MM.1S (cell line): ENCODE data around the gene RET.

Source experiments
- DNase-seq: peaks from one replicate; pipeline ENCODE4 v3.0.0-alpha.2; 2015
- H2AFZ ChIP-seq: fragments of 300-600 bp; sonication (generic); 2 replicates; pipeline ENCODE4 v1.6.0; 2016; ENCODE audit warnings: antibody characterized with exemption, low read length
- H3F3A ChIP-seq: fragments of 300-600 bp; sonication (generic); 2 replicates; pipeline ENCODE4 v1.6.1; 2016; ENCODE audit warnings: mild to moderate bottlenecking, antibody characterized with exemption, low read length, moderate library complexity, mixed read lengths; ENCODE audit not compliant: insufficient read depth
- H3K27ac ChIP-seq: fragments of 300-600 bp; sonication (generic); 2 replicates; pipeline ENCODE4 v1.5.1; 2016; ENCODE audit warnings: mild to moderate bottlenecking, low read length
- H3K27me3 ChIP-seq: fragments of 300-600 bp; sonication (generic); replicated peaks from 2 replicates; pipeline ENCODE4 v1.6.0; 2016; ENCODE audit warnings: low read length; ENCODE audit not compliant: insufficient read depth
- H3K36me3 ChIP-seq: fragments of 300-600 bp; sonication (generic); replicated peaks from 2 replicates; pipeline ENCODE4 v1.6.1; 2016; ENCODE audit warnings: mild to moderate bottlenecking, low read length, mixed read lengths; ENCODE audit not compliant: insufficient read depth
- H3K4me1 ChIP-seq: fragments of 300-600 bp; sonication (generic); 2 replicates; pipeline ENCODE4 v1.6.1; 2016; ENCODE audit warnings: low read length, mixed read lengths
- H3K4me2 ChIP-seq: fragments of 300-600 bp; sonication (generic); 2 replicates; pipeline ENCODE4 v1.6.0; 2016; ENCODE audit warnings: low read depth, low read length
- H3K4me3 ChIP-seq: fragments of 300-600 bp; sonication (generic); 2 replicates; pipeline ENCODE4 v1.5.1; 2016; ENCODE audit warnings: low read length, mixed read lengths
- H3K79me2 ChIP-seq: fragments of 300-600 bp; sonication (generic); 2 replicates; pipeline ENCODE4 v1.6.1; 2016; ENCODE audit warnings: mixed run types, low read length, mixed read lengths
- H3K9ac ChIP-seq: fragments of 300-600 bp; sonication (generic); 2 replicates; pipeline ENCODE4 v1.6.1; 2016; ENCODE audit warnings: low read length, mixed read lengths
- H3K9me2 ChIP-seq: fragments of 300-600 bp; sonication (generic); replicated peaks from 2 replicates; pipeline ENCODE4 v1.6.1; 2016; ENCODE audit warnings: mild to moderate bottlenecking, low read length, mixed read lengths; ENCODE audit not compliant: insufficient read depth
- H3K9me3 ChIP-seq: fragments of 300-600 bp; sonication (generic); replicated peaks from 2 replicates; pipeline ENCODE4 v1.6.1; 2016; ENCODE audit warnings: mild to moderate bottlenecking, low read length, mixed read lengths; ENCODE audit not compliant: insufficient read depth
- H4K20me1 ChIP-seq: fragments of 300-600 bp; sonication (generic); 2 replicates; pipeline ENCODE4 v1.6.1; 2016; ENCODE audit warnings: mild to moderate bottlenecking, low read length, moderate library complexity, mixed read lengths; ENCODE audit not compliant: insufficient read depth
- EZH2 ChIP-seq: fragments of 300-600 bp; sonication (generic); optimal IDR thresholded peaks from 2 replicates; pipeline ENCODE3; 2017; ENCODE audit warnings: low read depth, mild to moderate bottlenecking, antibody characterized with exemption, low read length, mixed read lengths
- EZH2phosphoT487 ChIP-seq: fragments of 300-600 bp; sonication (generic); IDR thresholded peaks from 2 replicates; pipeline ENCODE4 v1.6.1; 2018; ENCODE audit warnings: antibody characterized with exemption, low read length
- TF ChIP-seq, protein P1 (sequence below): fragments of 300-600 bp; sonication (generic); IDR thresholded peaks from 2 replicates; pipeline ENCODE4 v1.5.1; 2016; ENCODE audit warnings: antibody characterized with exemption, low read length, mixed read lengths

RET gene

DNA sequence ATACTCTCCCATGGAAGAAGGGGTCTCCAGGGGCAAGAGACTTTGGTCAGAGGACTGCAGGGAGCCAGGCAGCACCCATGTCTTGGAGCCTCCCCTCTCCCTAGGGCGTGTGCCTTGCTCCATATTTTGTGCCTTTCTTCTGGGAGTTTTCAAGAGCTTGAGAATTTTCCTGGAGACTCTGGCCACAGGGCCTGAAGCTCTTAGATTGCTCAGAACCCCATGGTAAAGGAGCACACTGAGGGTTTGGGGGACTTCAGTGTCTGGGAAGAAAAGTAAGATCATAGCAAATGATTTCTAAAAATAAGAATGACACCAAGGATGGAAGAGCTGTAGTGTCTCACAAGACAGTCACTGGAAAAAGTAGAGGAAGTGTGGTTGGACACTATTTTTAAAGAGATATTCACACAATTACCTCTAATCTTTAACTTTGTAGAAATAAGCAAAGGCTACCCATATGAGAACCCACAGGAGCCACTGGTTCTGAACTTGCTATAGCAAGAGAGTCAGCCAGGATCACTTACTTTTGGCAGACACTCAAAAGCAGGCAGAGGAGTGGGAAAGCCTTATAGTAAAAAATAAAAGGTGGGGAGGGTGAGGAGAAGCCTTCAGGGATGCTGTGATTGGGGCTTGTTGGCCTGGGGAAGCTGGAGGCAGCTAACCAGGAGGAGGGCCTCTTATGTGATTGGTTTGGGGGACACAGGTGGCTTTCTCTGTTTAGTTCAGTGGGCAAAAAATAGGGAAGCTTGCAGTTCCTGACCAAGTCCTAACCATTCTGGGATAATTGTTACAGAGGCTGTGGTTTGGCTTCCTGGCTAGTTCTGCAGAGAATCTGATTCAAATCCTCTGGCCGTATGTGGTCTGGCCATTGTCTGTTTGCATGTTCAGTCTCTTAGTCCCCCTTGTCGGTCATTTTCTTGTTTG, 56.3 kb downstream of the RET start:
- no peak for TF ChIP-seq EZH2phosphoT487
- no peak for TF ChIP-seq EZH2
- TF ChIP-seq, protein P1, sequence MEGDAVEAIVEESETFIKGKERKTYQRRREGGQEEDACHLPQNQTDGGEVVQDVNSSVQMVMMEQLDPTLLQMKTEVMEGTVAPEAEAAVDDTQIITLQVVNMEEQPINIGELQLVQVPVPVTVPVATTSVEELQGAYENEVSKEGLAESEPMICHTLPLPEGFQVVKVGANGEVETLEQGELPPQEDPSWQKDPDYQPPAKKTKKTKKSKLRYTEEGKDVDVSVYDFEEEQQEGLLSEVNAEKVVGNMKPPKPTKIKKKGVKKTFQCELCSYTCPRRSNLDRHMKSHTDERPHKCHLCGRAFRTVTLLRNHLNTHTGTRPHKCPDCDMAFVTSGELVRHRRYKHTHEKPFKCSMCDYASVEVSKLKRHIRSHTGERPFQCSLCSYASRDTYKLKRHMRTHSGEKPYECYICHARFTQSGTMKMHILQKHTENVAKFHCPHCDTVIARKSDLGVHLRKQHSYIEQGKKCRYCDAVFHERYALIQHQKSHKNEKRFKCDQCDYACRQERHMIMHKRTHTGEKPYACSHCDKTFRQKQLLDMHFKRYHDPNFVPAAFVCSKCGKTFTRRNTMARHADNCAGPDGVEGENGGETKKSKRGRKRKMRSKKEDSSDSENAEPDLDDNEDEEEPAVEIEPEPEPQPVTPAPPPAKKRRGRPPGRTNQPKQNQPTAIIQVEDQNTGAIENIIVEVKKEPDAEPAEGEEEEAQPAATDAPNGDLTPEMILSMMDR: no peak
- no peak overlapping the region for H3K27ac ChIP-seq
- H3K36me3 ChIP-seq: no peaks in the 10 kb centered on the region
- H4K20me1 ChIP-seq: no peaks in the 10 kb centered on the region
- no peak overlapping the region for H3K4me2 ChIP-seq
- no peak overlapping the region for H3K4me3 ChIP-seq
- DNase-seq: no peak
- no peaks in the 10 kb centered on the region for H3K9me2 ChIP-seq
- H3K9ac ChIP-seq: no peak overlapping the region
- H3F3A ChIP-seq: peaks cover 11% of the 10 kb centered on the region
- H3K4me1 ChIP-seq: peaks cover 37% of the 10 kb centered on the region
- H2AFZ ChIP-seq: no peak overlapping the region
- no peaks in the 10 kb centered on the region for H3K27me3 ChIP-seq
- H3K79me2 ChIP-seq: peaks cover 12% of the 10 kb centered on the region
- no peaks in the 10 kb centered on the region for H3K9me3 ChIP-seq

GRCh38 chr10:43134126-43134905, 57.4 kb downstream of the RET start:
- H3K79me2 ChIP-seq: peaks cover 20% of the 10 kb centered on the region
- H3K4me2 ChIP-seq: peak overlapping the region; percentile 21; the same call in 1 of the 2 replicates
- TF ChIP-seq, protein P1: no peak
- no peaks in the 10 kb centered on the region for H3K9me2 ChIP-seq
- no peak for DNase-seq
- H3K9me3 ChIP-seq: no peaks in the 10 kb centered on the region
- H3K4me3 ChIP-seq: no peak overlapping the region
- H2AFZ ChIP-seq: no peak overlapping the region
- H3K4me1 ChIP-seq: peaks cover 26% of the 10 kb centered on the region
- peak overlapping the region; percentile 16; the same call in 1 of the 2 replicates for H3K27ac ChIP-seq
- H3F3A ChIP-seq: peaks cover 15% of the 10 kb centered on the region
- H3K9ac ChIP-seq: no peak overlapping the region
- no peaks in the 10 kb centered on the region for H3K36me3 ChIP-seq
- no peaks in the 10 kb centered on the region for H4K20me1 ChIP-seq
- no peaks in the 10 kb centered on the region for H3K27me3 ChIP-seq

DNA sequence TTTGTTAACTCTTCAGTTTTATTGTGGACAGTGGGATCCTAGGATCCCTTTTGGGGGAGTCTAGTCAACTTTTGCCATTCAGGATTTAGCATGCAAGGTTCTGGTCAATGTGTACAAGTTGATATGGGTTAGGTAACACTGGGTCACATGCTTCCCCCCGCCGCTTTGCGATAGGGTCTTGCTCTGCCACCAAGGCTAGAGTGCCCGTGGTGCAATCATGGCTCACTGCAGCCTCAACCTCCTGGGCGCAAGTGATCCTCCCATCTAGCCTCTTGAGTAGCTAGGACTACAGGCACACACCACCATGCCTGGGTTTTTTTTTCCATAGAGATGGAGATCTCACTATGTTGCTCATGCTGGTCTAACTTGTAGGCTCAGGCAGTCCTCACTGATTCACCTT, 58.2 kb downstream of the RET start:
- no peaks in the 10 kb centered on the region for H4K20me1 ChIP-seq
- H3K79me2 ChIP-seq: peaks cover 27% of the 10 kb centered on the region
- no peak overlapping the region; the same call in 1 of the 2 replicates for H3K27ac ChIP-seq
- H3K9ac ChIP-seq: no peak overlapping the region
- peaks cover 16% of the 10 kb centered on the region for H3F3A ChIP-seq
- H3K9me2 ChIP-seq: no peaks in the 10 kb centered on the region
- DNase-seq: no peak
- H3K36me3 ChIP-seq: no peaks in the 10 kb centered on the region
- H3K27me3 ChIP-seq: no peaks in the 10 kb centered on the region
- peak overlapping the region; percentile 21; the same call in 1 of the 2 replicates for H3K4me2 ChIP-seq
- no peaks in the 10 kb centered on the region for H3K9me3 ChIP-seq
- no peak for TF ChIP-seq EZH2
- no peak for TF ChIP-seq EZH2phosphoT487
- TF ChIP-seq, protein P1: no peak
- peaks cover 24% of the 10 kb centered on the region for H3K4me1 ChIP-seq
- no peak overlapping the region for H2AFZ ChIP-seq
- H3K4me3 ChIP-seq: no peak overlapping the region
